ENCODE data around the gene CXCL5.

GRCh38 chr4:74038425-74039314, 40.2 kb upstream of the CXCL5 start, which contains the start of gene CXCL3:
- TF ChIP-seq POLR2A (IDR thresholded peaks at IDR 0.05) (no peak), CTCF (IDR thresholded peaks at IDR 0.05) (peak in 2 of 3 donors; percentile 22 to 52), POLR2AphosphoS5 (IDR thresholded peaks at IDR 0.05) (no peak)

Measured in breast epithelium (tissue), 3 donors.